ENCODE data around the gene CAPZB. TPM values are rescaled to one million over a fixed set of nuclear protein-coding genes. Genes with fewer than 3 reads are reported as not detected.

CAPZB gene
- total and polyA plus RNA-seq, 2 donors (not counting 3 experiments of a cell fraction or from before 2014, with no cell fraction given) = 196 to 347 TPM

GRCh38 chr1:19393046-19393445, 92.3 kb downstream of the CAPZB start:
- dilution Hi-C loops (cut with MboI; ENCODE audit: extremely low pct_ligation_motif_present, low sequenced_read_pairs) = no loop called here
- Histone ChIP-seq H3K4me3 (replicated peaks in 1 of 3; ENCODE audit: insufficient read depth in 1 of 3, low read depth in 1 of 3, low read length in 3 of 3) (no peak overlapping the region), H3K4me2 (ENCODE audit: insufficient read depth, low read length) (no peak overlapping the region), H3K9me1 (replicated peaks; ENCODE audit: control insufficient read depth, extremely low read depth, insufficient read depth, low read length) (no peaks in the 10 kb centered on the region), H3K4me1 (ENCODE audit: control insufficient read depth, extremely low read depth, insufficient read depth, low read length) (peaks cover 12% of the 10 kb centered on the region), H3K36me3 (ENCODE audit: control insufficient read depth in 2 of 2, extremely low read depth in 1 of 2, insufficient read depth in 2 of 2, low read length in 2 of 2) (peaks cover 0 to 6% of the 10 kb centered on the region in 2 experiments), H3K9me3 (replicated peaks; ENCODE audit: control insufficient read depth, insufficient read depth, low read length) (no peaks in the 10 kb centered on the region), H3K27ac (ENCODE audit: insufficient read depth, low read depth, low read length) (no peak overlapping the region), H3K27me3 (ENCODE audit: control insufficient read depth in 2 of 2, insufficient read depth in 2 of 2, low read length in 2 of 2) (no peaks in the 10 kb centered on the region), H2AFZ (ENCODE audit: low read depth, low read length) (no peak overlapping the region), H4K20me1 (replicated peaks; ENCODE audit: control insufficient read depth, extremely low read depth, insufficient read depth, low read length) (peaks cover 3% of the 10 kb centered on the region), H3K79me2 (ENCODE audit: control insufficient read depth, insufficient read depth, low read length) (peaks cover 69% of the 10 kb centered on the region), H3K9ac (replicated peaks; ENCODE audit: extremely low read depth, insufficient read depth, low read length) (no peak overlapping the region)
- no peak for TF ChIP-seq POLR2A (IDR thresholded peaks at IDR 0.05; ENCODE audit: low read depth, low read length)
- no peak for TF ChIP-seq CTCF (IDR thresholded peaks at IDR 0.05; ENCODE audit: extremely low read depth in 1 of 2, insufficient read depth in 1 of 2, low read depth in 1 of 2, low read length in 2 of 2)
- no peak for TF ChIP-seq MYC (IDR thresholded peaks at IDR 0.05; ENCODE audit: low read depth, low read length)
- no peak for TF ChIP-seq GATA2 (IDR thresholded peaks at IDR 0.05; ENCODE audit: insufficient read depth, insufficient read length, low read depth, low read length)
- no peak for TF ChIP-seq JUN (IDR thresholded peaks at IDR 0.05; ENCODE audit: borderline replicate concordance, insufficient read depth, insufficient read length, low read depth)
- no peak for TF ChIP-seq FOS (IDR thresholded peaks at IDR 0.05; ENCODE audit: borderline replicate concordance, insufficient read depth, low read length)
- no peak for TF ChIP-seq MAX (IDR thresholded peaks at IDR 0.05; ENCODE audit: insufficient read depth, insufficient read length)
- no peak for TF ChIP-seq POLR2AphosphoS5 (IDR thresholded peaks at IDR 0.05; ENCODE audit: insufficient read depth, low read depth, low read length)
- TF ChIP-seq EZH2 (IDR thresholded peaks at IDR 0.05; ENCODE audit: borderline replicate concordance, low read depth, low read length, severe bottlenecking) = no peak
- FAIRE-seq (no peak), DNase-seq (ENCODE audit: low read depth, low spot score) (no peak)
- CTCF ChIA-PET = interaction anchor here (0.9 to 4.6 kb wide), 7 partner anchors 9 to 260 kb away, joined by 3 to 75 read pairs (median 4); no protein-coding TSS in a partner anchor
- no TSS peak for BruUV-seq (replicated peaks)
- intact Hi-C loops (cut with micrococcal nuclease) = no loop called here
- POLR2A ChIA-PET = no interaction called here
